GM12864 (cell line): ENCODE results near the gene TMEM53.

ENCODE experiments used
- DNase-seq: peaks from one replicate; pipeline ENCODE4 v3.0.0-alpha.2; 2011; ENCODE audit warnings: low read depth
- H3K4me3 ChIP-seq: 2 replicates; pipeline ENCODE4 v1.5.1; 2011; ENCODE audit warnings: mild to moderate bottlenecking, low read depth, low read length, control low read depth
- CTCF ChIP-seq: IDR thresholded peaks from 2 replicates; pipeline ENCODE4 v1.5.1; 2011; ENCODE audit warnings: low read depth, mild to moderate bottlenecking, moderate library complexity, low read length, control low read depth, inconsistent platforms; ENCODE audit errors: missing control alignments

TMEM53 gene

GRCh38 chr1:44605914-44606615 lies 68.2 kb downstream of the TMEM53 start:
- H3K4me3 ChIP-seq = no peak overlapping the region
- no peak for DNase-seq

GRCh38 chr1:44604157-44604955 lies 69.9 kb downstream of the TMEM53 start:
- no peak overlapping the region for H3K4me3 ChIP-seq
- no peak for TF ChIP-seq CTCF
- DNase-seq = no peak

More at GRCh38 chr1:44605914-44606615, 68.2 kb downstream of the TMEM53 start:
- TF ChIP-seq CTCF = no peak

GRCh38 chr1:44603718-44604117 lies 70.6 kb downstream of the TMEM53 start:
- no peak overlapping the region for H3K4me3 ChIP-seq
- no peak for DNase-seq
- no peak for TF ChIP-seq CTCF
